ENCODE results near the gene ITGAV.

GRCh38 chr2:186612555-186613440, 22.9 kb downstream of the ITGAV start:
- TF ChIP-seq POLR2AphosphoS5 (IDR thresholded peaks at IDR 0.05), result no peak
- TF ChIP-seq CTCF (IDR thresholded peaks at IDR 0.05), result no peak
- TF ChIP-seq POLR2A (IDR thresholded peaks at IDR 0.05; ENCODE audit: low read depth), result no peak

Measured in esophagus muscularis mucosa (tissue), 3 donors.